Activated T-cell treated with anti-CD3 and anti-CD28 coated beads for 48 hours (primary cell): ENCODE measurements around the gene VAMP7.
A peak's percentile ranks its signal among the peaks of the same experiment; 100 is the strongest.
"Not testable (repeated sequence)": the region's sequence is repeated elsewhere in the genome, so short reads cannot be mapped to it uniquely, and the experiment has no call there.

Experiments
- DNase-seq: peaks from one replicate; pipeline ENCODE4 v3.0.0-alpha.2; 2020; ENCODE audit warnings: low read depth

The VAMP7 gene, protein sequence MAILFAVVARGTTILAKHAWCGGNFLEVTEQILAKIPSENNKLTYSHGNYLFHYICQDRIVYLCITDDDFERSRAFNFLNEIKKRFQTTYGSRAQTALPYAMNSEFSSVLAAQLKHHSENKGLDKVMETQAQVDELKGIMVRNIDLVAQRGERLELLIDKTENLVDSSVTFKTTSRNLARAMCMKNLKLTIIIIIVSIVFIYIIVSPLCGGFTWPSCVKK

DNA sequence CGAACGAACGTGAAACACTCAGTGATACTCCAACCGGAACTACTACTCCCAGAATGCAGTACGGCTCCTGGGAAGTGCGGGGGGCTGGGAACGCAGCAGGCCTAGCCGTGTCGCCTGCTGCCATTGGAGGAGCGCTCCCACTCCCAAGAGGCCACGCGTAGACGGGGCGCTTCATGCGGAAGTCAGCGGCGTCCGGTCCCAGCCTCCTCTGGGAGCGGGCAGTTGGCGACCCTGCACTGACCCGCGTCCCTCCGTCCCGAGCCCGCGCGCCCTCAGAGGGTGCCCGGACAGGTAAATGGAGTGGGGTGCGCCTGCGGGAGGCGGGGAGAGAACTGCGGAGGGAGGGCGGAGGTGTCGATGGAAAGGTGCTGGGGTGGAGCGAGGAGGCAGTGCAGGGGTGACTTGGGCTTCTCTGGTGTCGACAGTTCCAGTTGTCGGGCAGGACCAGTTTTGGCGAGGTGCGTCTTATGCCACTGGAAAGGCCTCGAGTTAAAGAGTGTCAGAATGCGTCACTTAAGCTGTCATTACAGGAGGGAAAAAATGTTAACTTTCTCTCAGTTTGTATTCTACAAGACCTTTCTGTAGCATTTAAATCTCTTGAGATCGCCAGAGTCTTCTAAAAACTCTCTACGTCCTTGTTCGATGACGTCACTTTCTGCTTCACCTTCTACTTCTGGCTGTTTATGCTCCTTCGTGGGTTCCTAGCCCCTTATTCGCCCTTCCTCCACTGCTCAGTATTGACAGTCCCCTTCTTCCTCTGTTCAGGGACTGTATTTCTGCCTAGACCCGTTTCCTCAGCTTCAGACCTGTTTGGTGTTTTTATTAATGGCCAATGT is at the start of gene VAMP7:
Gene VAMP7, plus strand, starts transcription at position 188 of the 836 bp plus-strand sequence. CDS start 8,122 bp downstream, outside the sequence.
- DNase-seq = peak; percentile 77

DNA sequence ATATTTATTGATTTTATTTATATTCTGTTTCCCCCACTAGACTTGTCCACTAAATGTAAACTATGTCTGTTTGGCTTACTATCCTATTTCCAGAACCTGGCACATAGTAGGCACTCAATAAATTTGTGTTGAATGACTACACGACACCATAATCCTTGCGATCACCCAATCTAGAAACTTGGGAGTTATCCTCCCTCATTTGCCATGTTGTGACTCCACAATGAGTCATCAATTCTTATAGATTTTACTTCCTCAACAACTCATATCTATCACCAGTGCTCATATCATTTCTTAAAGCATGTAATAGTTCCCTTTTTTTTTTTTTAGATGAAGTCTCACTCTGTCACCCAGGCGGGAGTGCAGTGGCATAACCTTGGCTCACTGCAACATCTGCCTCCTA is 39.9 kb upstream of the VAMP7 start:
- no peak for DNase-seq

DNA sequence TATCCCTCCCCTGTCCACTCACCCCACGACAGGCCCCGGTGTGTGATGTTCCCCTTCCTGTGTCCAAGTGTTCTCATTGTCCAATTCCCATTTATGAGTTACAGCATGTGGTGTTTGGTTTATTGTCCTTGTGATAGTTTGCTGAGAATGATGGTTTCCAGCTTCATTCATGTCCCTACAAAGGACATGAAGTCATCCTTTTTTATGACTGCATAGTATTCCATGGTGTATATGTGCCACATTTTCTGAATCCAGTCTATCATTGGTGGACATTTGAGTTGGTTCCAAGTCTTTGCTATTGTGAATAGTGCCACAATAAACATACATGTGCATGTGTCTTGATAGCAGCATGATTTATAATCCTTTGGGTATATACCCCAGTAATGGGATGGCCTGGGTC is 29.4 kb upstream of the VAMP7 start:
- not testable (repeated sequence) for DNase-seq

DNA sequence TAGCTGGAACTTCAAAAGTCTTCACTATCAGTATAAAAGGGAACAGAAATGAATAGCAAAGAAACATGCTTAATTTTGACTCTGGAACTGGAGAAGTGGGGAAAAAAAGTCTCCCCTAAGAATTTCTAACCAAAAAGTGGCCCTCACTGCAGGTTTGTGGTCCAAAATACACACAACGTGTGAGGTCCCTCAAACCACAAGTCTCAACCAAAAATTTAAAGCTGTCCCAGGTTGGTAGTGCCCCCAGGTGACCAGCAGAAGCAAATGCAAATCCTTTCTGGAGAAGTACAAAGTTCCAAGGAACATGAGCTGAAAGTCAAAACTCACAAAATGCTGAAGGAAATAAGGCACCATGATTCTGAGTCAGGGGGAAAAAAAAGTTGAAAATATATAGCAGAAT is 23.6 kb upstream of the VAMP7 start:
- no peak for DNase-seq

DNA sequence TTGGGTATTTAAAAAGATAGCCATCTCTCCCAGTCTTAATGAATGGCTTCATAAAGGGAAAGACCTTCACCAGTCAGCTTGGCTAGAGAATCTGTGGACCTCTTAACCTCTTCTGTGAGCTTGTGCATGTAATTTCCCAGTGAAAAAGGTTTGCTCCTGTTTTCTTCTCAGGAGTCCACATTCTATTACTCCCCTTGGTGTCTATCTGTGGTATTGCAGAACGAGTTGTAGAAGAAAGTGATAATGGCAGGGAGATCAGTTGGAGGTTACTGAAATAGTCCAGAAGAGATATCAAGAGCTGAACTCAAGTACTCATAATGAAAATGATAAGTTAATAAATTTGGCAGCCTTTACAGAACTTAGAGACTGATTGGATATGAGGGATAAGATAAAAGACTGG is 16.5 kb upstream of the VAMP7 start:
- no peak for DNase-seq

DNA sequence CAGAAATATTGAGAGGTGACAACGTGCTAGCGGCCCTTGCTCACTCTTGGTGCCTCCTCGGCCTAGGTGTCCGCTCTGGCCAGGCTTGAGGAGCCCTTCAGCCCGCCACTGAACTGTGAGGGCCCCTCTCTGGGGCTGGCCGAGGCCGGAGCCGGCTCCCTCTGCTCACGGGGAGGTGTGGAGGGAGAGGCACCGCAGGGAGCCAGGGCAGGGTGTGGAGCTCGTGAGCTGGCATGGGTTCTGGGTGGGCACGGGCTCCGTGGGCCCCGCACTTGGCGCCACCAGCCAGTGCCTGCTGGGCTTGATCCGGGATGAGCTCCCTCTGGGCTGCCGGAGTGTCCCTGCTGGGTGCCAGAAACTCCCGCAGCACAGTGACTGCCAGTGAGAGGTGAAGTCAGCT is 16.0 kb upstream of the VAMP7 start:
- no peak for DNase-seq

DNA sequence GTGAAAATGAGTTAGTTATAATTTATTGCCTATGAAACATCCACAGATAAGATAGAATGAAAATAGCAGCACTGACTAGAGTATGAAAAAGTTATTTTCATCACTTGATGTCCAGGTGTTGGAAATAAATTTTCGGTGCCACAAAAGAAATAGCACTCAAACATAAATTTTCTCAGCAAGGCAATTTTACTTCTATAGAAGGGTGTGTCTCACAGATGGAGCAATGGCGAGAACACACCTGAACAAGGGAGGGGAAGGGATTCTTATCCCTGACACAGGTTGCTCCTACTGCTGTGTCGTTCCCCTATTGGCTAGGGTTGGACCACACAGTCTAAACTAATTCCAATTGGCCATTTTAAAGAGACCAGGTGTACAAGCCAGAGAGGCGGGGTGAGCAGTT is 13.3 kb upstream of the VAMP7 start:
- DNase-seq = no peak

DNA sequence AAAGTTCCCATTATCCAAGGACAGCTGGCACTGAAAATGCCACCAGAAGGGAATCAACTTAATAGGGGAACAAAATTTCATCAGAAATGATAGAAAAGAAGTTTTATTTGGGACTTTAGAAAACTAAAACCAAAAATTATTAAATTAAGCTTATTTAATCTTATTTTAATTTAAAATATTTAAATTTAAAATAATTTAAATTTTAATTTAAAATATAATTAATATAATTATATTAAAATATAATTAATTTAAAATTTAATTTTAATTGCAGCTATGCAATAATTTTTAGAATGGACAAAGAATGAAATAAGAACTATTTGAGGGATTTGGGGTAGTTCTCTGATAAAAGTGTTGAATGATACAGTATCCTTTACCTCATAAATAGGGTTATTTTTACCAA is 10.2 kb upstream of the VAMP7 start:
- DNase-seq = no peak

DNA sequence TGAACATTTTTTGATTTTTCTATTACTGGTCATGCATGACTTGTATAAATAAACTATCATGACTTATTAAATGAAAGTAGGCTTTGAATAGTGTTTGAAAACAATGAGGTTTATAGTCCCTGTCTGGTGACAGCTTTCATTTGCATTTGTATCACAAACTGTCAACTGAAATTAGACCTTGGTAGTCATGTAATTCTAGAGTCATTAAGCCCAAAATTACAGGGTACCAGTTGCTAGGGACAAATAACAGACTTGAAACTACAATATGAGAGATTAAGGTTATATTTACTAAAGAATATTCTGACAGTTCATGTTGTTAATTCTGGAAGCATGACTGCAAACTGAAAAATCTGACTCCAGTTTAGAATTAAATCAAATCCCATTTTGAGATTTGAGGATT is 9.2 kb upstream of the VAMP7 start:
- DNase-seq = no peak

DNA sequence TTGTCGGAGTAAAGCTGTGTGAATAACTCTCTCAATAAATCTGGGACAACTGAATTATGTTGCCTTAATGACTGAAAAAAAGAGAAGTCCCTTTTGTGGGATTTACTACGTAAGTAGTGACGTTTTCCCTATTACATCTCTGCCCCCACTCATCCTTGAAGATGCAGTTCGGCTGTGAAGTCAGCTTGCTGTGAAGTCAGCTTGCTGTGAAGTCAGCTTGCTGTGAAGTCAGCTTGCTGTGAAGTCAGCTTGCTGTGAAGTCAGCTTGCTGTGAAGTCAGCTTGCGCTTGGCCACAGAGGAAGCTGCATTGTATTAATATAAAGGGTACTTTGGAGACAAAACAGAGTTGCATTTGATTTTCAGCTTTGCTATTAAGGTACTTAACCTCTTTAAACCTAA is 8.0 kb upstream of the VAMP7 start:
- no peak for DNase-seq

DNA sequence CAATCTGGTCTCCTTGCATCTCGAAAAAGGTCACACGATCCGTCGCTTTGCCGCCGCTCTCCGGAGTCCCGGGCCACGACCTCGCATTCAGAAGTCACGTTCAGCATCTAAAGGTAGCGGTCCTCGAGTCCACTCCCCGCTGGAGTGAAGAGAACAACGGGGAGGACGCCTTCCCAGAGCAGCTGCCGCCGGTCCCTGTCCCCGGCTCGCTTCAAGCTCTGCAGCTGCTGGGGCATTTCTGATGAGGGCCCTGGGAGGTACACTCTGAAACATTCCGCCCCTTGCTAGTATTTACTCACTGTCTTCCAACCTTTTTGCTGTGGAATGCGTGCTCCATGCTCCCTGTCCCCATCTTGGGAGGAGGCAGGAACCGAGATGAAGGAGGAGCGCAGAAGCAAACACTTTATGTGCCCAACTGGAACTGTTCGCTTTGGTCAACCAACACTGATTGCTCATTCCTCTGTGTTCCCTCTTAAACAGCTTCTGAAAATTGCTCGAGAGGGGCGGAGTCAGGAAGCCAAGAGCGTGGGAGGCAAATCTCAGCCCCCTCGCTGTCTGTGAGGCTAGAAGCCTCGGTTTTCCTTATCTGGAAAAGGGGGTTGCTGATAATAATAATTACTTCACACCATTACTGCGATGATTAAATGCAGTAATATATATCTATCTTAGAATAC is 6.4 kb upstream of the VAMP7 start:
- DNase-seq = no peak

DNA sequence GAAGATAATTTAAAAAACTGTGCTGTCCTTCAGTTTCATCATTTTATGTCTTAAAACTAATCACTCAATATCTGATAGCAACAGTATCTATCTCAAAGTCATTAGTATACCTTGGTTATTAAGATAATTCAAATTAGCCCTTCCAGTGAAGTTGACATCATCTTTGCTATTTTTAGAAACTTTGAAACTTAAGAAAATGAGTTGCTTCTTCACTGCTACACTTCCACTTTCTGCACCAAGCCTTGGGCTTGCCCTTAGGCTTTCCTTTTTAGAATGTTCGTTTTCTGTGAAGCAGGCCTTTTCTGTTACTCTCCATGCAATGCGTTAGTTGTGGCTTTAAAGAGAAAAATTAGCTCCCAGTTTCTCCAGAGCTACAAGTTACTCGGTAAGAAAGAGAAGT is 4.4 kb upstream of the VAMP7 start:
- DNase-seq = no peak

DNA sequence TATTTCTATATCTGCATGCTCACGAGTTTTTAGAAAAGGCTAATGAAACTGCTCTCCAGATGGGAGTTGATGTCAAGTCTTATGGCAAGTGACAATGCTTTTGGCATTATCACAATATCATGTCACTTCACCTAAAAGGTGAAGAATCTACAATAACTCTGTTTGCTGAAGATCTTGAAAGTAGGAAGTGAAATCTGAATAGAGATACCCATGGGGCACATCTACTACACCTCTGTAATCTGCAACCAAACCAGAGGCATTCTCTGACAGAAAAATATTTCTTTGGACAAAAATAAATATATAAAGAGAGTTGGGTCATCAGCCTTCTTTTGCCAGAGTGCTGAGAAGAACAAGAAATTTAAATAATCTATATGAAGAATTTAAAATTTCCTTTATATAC is 3.9 kb upstream of the VAMP7 start:
- no peak for DNase-seq

DNA sequence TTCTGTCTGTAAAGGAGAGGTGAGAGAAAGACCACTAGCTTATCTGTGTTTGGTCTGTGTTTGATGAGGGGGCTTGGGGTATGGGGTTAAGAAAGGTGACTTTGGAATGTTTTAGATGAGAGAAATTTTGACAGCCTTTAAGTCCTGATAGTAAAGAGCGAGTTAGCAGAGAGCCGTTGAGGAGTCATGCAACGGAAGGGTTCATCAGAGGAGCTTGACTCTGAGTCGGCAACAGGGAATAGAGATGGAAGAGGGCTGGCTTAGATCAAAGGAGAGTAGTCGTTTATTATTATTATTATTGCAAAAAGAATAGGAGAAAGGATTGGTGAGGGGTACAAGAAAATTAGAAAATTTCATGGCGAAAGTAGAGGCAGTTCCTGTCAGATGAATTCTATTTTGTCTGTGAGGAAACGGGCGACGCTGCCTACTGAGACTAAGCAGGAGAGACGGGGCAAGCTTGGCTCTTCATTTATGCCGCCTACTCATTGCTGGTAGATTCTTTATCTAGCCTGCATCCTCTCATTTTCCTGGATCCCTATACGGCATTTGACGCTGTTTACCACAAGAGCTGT is 473 bp upstream of the VAMP7 start:
- no peak for DNase-seq

DNA sequence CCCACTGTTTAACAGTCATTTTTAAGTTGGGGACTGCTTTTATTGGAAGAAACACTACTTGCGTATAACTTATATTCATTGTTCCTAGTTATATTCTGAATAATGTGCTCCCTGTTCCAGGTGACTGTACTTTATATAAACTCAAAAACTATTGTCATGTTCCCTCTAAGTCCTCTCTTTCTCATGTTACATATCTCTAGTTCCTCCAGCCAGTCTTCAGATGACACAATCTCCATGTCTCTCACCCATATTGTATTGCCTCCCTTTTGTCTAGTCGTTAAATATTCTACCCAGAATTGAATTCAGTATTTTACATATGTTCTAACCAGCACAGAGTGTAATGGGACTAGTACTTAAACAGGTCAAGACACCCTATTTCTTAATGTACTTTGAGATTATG is 5.3 kb downstream of the VAMP7 start:
- DNase-seq = no peak

DNA sequence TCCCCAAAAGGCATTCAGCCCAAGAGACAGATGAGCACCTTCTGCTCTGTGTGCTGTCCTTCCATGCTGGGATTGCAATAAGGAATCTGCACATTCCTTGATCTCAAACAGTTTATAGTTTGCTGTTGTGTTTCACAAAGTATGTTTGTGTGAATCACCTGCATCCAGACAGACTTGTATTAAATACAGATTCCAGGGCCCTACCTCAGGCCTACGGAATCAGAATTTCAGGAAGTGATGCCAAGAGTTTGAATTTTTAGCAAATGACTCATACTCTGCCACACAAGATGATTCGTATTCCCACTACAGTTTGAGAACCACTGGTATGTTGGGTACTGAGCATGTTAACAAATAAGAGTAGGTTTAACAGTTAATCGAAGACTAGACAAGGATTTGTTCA is 7.0 kb downstream of the VAMP7 start:
- no peak for DNase-seq

DNA sequence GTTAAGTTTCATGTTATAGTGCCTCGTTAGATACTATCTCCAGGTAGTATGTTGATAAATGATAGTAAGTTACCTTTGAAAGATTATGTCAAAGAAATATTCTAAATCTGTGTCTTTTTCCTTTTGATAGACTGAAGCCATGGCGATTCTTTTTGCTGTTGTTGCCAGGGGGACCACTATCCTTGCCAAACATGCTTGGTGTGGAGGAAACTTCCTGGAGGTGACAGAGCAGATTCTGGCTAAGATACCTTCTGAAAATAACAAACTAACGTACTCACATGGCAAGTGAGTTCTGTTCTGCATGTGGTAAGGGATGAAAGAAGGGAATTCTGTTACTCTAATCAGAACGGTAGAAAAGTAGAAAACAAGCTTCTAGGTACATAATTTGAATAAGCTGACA is 8.2 kb downstream of the VAMP7 start:
- no peak for DNase-seq

DNA sequence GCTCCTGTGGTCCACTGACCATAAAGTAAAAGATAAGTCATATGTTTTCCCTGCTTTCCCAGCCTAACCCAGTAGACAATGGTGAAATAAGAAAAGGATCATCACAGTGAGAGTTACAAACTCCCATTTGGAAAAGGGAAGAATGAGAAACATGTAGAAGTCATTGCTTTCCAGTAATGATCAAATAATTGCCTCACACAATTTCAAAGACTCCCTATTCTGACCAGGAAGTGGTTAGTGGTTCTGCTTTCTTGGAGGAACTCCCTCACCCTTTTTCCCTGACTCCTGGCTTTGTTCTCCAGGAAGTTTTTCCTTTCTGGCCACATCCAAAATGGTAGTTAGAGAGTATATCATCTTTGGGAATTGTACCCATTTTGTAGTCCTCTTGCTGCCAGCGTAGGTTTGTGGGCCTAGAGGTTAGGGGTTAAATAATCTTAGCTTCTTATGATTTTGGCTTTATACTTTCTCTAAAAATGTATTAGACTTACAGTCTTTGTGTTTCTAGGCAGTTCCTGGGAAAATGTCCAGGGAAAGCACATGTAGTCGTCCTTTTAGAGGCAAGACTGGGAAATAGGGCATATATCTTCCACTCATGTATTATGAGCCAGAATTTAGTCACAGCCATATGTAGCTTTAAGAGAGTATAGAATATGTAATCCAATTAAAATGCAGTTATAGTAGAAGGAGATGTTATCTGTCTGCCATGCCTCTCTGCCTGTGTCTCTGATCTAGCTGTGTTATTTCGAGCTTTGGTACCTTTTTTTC is 10.5 kb downstream of the VAMP7 start:
- DNase-seq = no peak

DNA sequence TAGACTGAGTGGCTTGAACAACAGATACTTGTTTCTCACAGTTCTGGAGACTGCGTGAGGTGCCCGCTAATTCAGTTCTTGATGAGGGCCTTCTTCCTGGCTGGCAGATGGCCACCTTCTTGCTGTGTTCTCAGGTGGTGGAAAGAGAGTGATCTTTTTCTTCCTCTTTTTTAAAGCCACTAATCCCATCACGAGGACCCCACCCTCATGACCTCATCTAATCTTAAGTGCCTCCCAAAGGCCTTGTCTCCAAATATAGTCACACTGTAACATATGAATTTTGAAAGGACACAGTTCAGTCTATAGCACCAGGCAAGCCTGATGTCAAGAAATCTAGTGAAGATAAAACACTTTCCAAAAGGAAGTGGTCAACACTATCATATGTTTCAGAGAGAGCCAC is 12.4 kb downstream of the VAMP7 start:
- DNase-seq = no peak

DNA sequence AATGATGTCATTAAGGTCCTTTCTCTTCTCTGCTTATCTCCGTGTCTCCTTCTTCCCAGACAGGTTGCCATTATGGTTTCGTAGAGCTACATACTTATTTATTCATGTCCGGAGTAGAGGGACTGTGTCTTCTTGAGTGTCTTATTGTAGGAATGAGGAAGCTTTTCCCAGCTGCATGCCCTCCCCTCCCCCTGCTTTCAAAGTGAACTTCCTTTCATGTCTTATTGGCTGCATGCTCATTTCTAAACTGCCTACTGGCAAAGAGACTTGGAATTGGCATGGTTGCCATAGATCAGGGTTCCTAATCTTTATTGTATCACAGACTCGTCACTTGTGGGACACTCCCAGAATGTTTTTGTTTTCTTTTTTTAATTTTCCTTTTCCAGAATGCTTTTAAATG is 15.4 kb downstream of the VAMP7 start:
- DNase-seq = no peak

DNA sequence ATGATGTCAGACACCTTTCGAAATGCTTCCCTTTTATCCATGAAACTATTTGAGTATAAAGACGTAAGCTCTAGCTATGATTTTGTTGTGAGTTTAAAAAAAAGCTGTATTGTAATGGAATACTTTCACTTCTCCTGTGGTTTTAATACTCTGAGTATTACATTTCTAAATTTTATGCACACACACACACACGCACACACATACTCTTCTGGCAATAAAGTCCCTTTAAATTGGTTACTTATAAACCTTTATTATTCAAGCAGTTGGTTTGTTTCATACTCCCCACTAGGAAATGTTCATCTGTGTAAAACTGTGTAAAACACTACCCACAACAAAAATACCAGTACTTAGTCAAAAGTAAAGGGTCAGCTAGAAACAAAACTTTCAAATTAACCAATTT is 18.2 kb downstream of the VAMP7 start:
- DNase-seq = no peak

DNA sequence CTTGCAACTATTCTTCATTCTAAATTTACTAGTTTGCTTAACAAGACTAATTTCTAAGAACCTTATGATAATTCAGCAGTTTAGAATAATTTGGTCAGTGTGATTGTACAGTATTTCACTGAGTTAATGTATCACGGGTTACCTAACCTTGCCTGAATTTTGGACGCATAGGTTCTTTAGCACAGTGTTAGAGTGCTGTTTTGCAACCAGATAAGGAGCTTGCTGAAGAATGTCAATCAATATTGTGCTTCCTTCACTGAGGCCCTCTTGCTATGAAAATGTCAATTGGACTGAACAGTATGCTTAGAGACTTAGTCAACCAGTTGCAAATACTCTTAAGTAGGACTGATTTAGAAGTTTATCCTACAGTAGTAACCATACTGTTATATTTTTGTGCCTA is 19.6 kb downstream of the VAMP7 start:
- DNase-seq = no peak
